ENCODE results near the gene ZNF384. TPM values are rescaled to one million over a fixed set of nuclear protein-coding genes. Genes with fewer than 3 reads are reported as not detected.

Gene ZNF384
- polyA plus RNA-seq, 1 donor: 98.0 TPM

- DNase-seq: no peak
These were observed 62.4 kb downstream of the ZNF384 start for GRCh38 chr12:6626654-6627283.

GRCh38 chr12:6620885-6621274 is 68.3 kb downstream of the ZNF384 start:
- no peak for DNase-seq

GRCh38 chr12:6620137-6620884 is 68.9 kb downstream of the ZNF384 start:
- DNase-seq: peak; percentile 73

- DNase-seq: no peak
These were observed 70.5 kb downstream of the ZNF384 start for GRCh38 chr12:6618483-6619225.

Other genes with a start within 250 kb of the ZNF384 start
- 1.2 TPM for gene CD27, start 244.4 kb downstream of the ZNF384 start, polyA plus RNA-seq (ENCODE audit: insufficient read length)
- gene TAPBPL, start 237.3 kb downstream of the ZNF384 start, polyA plus RNA-seq (ENCODE audit: insufficient read length): 15.4 TPM
- 13.5 TPM for gene VAMP1, start 218.7 kb downstream of the ZNF384 start, polyA plus RNA-seq (ENCODE audit: insufficient read length)
- 170 TPM for gene MRPL51, start 196.1 kb downstream of the ZNF384 start, polyA plus RNA-seq (ENCODE audit: insufficient read length)
- 83.5 TPM for gene NCAPD2, start 195.3 kb downstream of the ZNF384 start, polyA plus RNA-seq (ENCODE audit: insufficient read length)
- gene GAPDH, start 154.9 kb downstream of the ZNF384 start, polyA plus RNA-seq (ENCODE audit: insufficient read length): 1,959 TPM
- 14.5 TPM for gene IFFO1, start 133.3 kb downstream of the ZNF384 start, polyA plus RNA-seq (ENCODE audit: insufficient read length)
- gene NOP2, start 121.1 kb downstream of the ZNF384 start, polyA plus RNA-seq (ENCODE audit: insufficient read length): 33.4 TPM
- 328 TPM for gene CHD4, start 82.0 kb downstream of the ZNF384 start, polyA plus RNA-seq (ENCODE audit: insufficient read length)
- 0.91 TPM for gene LPAR5, start 53.4 kb downstream of the ZNF384 start, polyA plus RNA-seq (ENCODE audit: insufficient read length)
- gene ACRBP, start 41.9 kb downstream of the ZNF384 start, polyA plus RNA-seq (ENCODE audit: insufficient read length): 6.0 TPM
- gene ING4, start 26.3 kb downstream of the ZNF384 start, polyA plus RNA-seq (ENCODE audit: insufficient read length): 109 TPM
- 12.1 TPM for gene PIANP, start 11.4 kb upstream of the ZNF384 start, polyA plus RNA-seq (ENCODE audit: insufficient read length)
- gene COPS7A, start 34.7 kb upstream of the ZNF384 start, polyA plus RNA-seq (ENCODE audit: insufficient read length): 61.9 TPM
- 187 TPM for gene MLF2, start 63.8 kb upstream of the ZNF384 start, polyA plus RNA-seq (ENCODE audit: insufficient read length)
- 460 TPM for gene PTMS, start 77.0 kb upstream of the ZNF384 start, polyA plus RNA-seq (ENCODE audit: insufficient read length)
- 1.9 TPM for gene LAG3, start 83.1 kb upstream of the ZNF384 start, polyA plus RNA-seq (ENCODE audit: insufficient read length)
- gene CD4, start 100.2 kb upstream of the ZNF384 start, polyA plus RNA-seq (ENCODE audit: insufficient read length): 25.5 TPM
- gene GPR162, start 132.4 kb upstream of the ZNF384 start, polyA plus RNA-seq (ENCODE audit: insufficient read length): 25.8 TPM
- gene P3H3, start 139.0 kb upstream of the ZNF384 start, polyA plus RNA-seq (ENCODE audit: insufficient read length): 29.9 TPM
- 13.3 TPM for gene GNB3, start 151.6 kb upstream of the ZNF384 start, polyA plus RNA-seq (ENCODE audit: insufficient read length)
- gene CDCA3, start 161.9 kb upstream of the ZNF384 start, polyA plus RNA-seq (ENCODE audit: insufficient read length): 42.7 TPM
- gene USP5, start 162.8 kb upstream of the ZNF384 start, polyA plus RNA-seq (ENCODE audit: insufficient read length): 58.3 TPM
- 515 TPM for gene TPI1, start 178.2 kb upstream of the ZNF384 start, polyA plus RNA-seq (ENCODE audit: insufficient read length)
- 9.2 TPM for gene SPSB2, start 183.9 kb upstream of the ZNF384 start, polyA plus RNA-seq (ENCODE audit: insufficient read length)
- gene LRRC23, start 215.4 kb upstream of the ZNF384 start, polyA plus RNA-seq (ENCODE audit: insufficient read length): 20.2 TPM
- 14.8 TPM for gene ENO2, start 225.2 kb upstream of the ZNF384 start, polyA plus RNA-seq (ENCODE audit: insufficient read length)
- 109 TPM for gene ATN1, start 238.6 kb upstream of the ZNF384 start, polyA plus RNA-seq (ENCODE audit: insufficient read length)

Measured in left kidney (tissue), 2 donors.